ENCODE measurements around the gene MAP3K7CL. TPM values are rescaled to one million over a fixed set of nuclear protein-coding genes. Genes with fewer than 3 reads are reported as not detected.

MAP3K7CL gene
- total and polyA plus RNA-seq, 2 of the 8 experiments (the other 6 are each of a cell fraction or from before 2014, with no cell fraction given): not detected

GRCh38 chr21:29190923-29191331 lies 60.5 kb downstream of the MAP3K7CL start:
- WGBS, 2 experiments (ENCODE audit: extremely low coverage in 1 of 2, insufficient coverage in 1 of 2, insufficient read length in 1 of 2, insufficient replicate concordance in 2 of 2, low coverage in 1 of 2, low lambda C conversion rate in 2 of 2, missing lambda C conversion rate in 1 of 2): 97% methylated on average over 2 of the region's 2 CpGs; no CpG with 5 or more reads in 1 of the 2 experiments
- no peaks in the 10 kb centered on the region for H3K23me2 ChIP-seq (ENCODE audit: low read depth, low read length)
- H4K5ac ChIP-seq (ENCODE audit: insufficient read length, low read depth, low read length): no peak overlapping the region
- H3K27me3 ChIP-seq (replicated peaks in 1 of 4; ENCODE audit: control insufficient read depth in 3 of 4, extremely low read depth in 1 of 4, insufficient read depth in 3 of 4, low read length in 3 of 4): no peaks in the 10 kb centered on the region
- H3K9me3 ChIP-seq (ENCODE audit: insufficient read depth in 2 of 2, low read depth in 1 of 2, low read length in 1 of 2): no peaks in the 10 kb centered on the region
- H2AK5ac ChIP-seq (ENCODE audit: low read depth, low read length): no peak overlapping the region
- H3K4me1 ChIP-seq (replicated peaks in 1 of 4; ENCODE audit: control insufficient read depth in 3 of 4, insufficient read depth in 4 of 4, low read length in 3 of 4): peaks cover 0 to 4% (median 0%) of the 10 kb centered on the region in 4 experiments; a peak in 2 of 7 replicates
- no peak overlapping the region for H3K14ac ChIP-seq (ENCODE audit: insufficient read length)
- no peak overlapping the region for H4K8ac ChIP-seq (ENCODE audit: extremely low read depth, insufficient read depth, low read length)
- H4K20me1 ChIP-seq (replicated peaks in 1 of 2; ENCODE audit: control insufficient read depth in 1 of 2, insufficient read depth in 2 of 2, low read length in 2 of 2): no peaks in the 10 kb centered on the region
- H3K18ac ChIP-seq (ENCODE audit: extremely low read depth, low read length): no peak overlapping the region
- no peak overlapping the region for H3K4me3 ChIP-seq (ENCODE audit: extremely low read depth in 1 of 4, insufficient read depth in 2 of 4, low read depth in 3 of 4, low read length in 4 of 4)
- no peak overlapping the region for H3K23ac ChIP-seq (ENCODE audit: insufficient read length)
- no peak overlapping the region for H2AFZ ChIP-seq (ENCODE audit: low read length)
- no peaks in the 10 kb centered on the region for H3K79me2 ChIP-seq (ENCODE audit: control insufficient read depth in 1 of 2, insufficient read depth in 2 of 2, low read length in 2 of 2)
- no peaks in the 10 kb centered on the region for H3K79me1 ChIP-seq (ENCODE audit: low read depth, low read length)
- no peak overlapping the region for H2BK20ac ChIP-seq (ENCODE audit: low read length)
- no peak overlapping the region for H4K91ac ChIP-seq (replicated peaks; ENCODE audit: insufficient read length, low read length)
- no peak overlapping the region for H3K4ac ChIP-seq (replicated peaks; ENCODE audit: insufficient read length, low read depth, low read length)
- H2BK5ac ChIP-seq (ENCODE audit: low read depth, low read length): no peak overlapping the region
- H2BK12ac ChIP-seq (ENCODE audit: low read depth, low read length): no peak overlapping the region
- DNase-seq (ENCODE audit: low read depth in 1 of 2, low spot score in 2 of 2) (no peak), FAIRE-seq (no peak)
- no peak overlapping the region for H3K9ac ChIP-seq (replicated peaks in 1 of 4; ENCODE audit: extremely low read depth in 1 of 4, low read depth in 3 of 4, low read length in 3 of 4)
- H3K27ac ChIP-seq (ENCODE audit: low read depth, low read length): no peak overlapping the region
- CTCF ChIA-PET (ENCODE audit: partially characterized antibody): interaction anchor here (1.0 to 1.5 kb wide), 2 partner anchors 27 to 42 kb away, joined by 3 to 4 read pairs; no protein-coding TSS in a partner anchor
- H3K4me2 ChIP-seq (ENCODE audit: insufficient read depth in 1 of 2, low read depth in 2 of 2, low read length in 2 of 2): no peak overlapping the region
- H3K36me3 ChIP-seq (ENCODE audit: control insufficient read depth in 2 of 4, insufficient read depth in 4 of 4, low read length in 3 of 4): no peaks in the 10 kb centered on the region
- H2BK15ac ChIP-seq (ENCODE audit: low read length): no peak overlapping the region
- POLR2A ChIA-PET (ENCODE audit: partially characterized antibody): interaction anchor here (1.1 kb wide), 1 partner anchor 42 kb away, joined by 3 read pairs; no protein-coding TSS in a partner anchor
- no peak overlapping the region for H3K56ac ChIP-seq (replicated peaks; ENCODE audit: insufficient read length, low read depth, low read length)
- no peak overlapping the region for H2BK120ac ChIP-seq (replicated peaks; ENCODE audit: low read depth, low read length)
- TF ChIP-seq SUZ12 (IDR thresholded peaks at IDR 0.05; ENCODE audit: low read length): no peak
- TF ChIP-seq MAFK (IDR thresholded peaks at IDR 0.05; ENCODE audit: low read depth, low read length): no peak
- TF ChIP-seq CTBP2 (IDR thresholded peaks at IDR 0.05; ENCODE audit: borderline replicate concordance, insufficient read depth, insufficient read length, low read length): no peak
- TF ChIP-seq PHF8 (conservative IDR thresholded peaks at IDR 0.05; ENCODE audit: low read depth, low read length): no peak
- no peak for TF ChIP-seq CEBPB (IDR thresholded peaks at IDR 0.05; ENCODE audit: low read depth, low read length)
- no peak for TF ChIP-seq ASH2L (IDR thresholded peaks at IDR 0.05; ENCODE audit: low read length)
- TF ChIP-seq NANOG (IDR thresholded peaks at IDR 0.05; ENCODE audit: insufficient read depth, low read depth, low read length, poor library complexity, severe bottlenecking): no peak
- TF ChIP-seq CBX8 (IDR thresholded peaks at IDR 0.05; ENCODE audit: borderline replicate concordance, low read depth, low read length): no peak
- TF ChIP-seq FOSL1 (IDR thresholded peaks at IDR 0.05; ENCODE audit: insufficient read depth, low read depth, low read length): no peak
- TF ChIP-seq SIRT6 (IDR thresholded peaks at IDR 0.05; ENCODE audit: low read length): no peak
- no peak for TF ChIP-seq EP300 (IDR thresholded peaks at IDR 0.05; ENCODE audit: borderline replicate concordance in 1 of 2, low read depth in 2 of 2, low read length in 2 of 2)
- TF ChIP-seq JUN (IDR thresholded peaks at IDR 0.05; ENCODE audit: low read depth, low read length): no peak
- TF ChIP-seq POLR2AphosphoS5 (IDR thresholded peaks at IDR 0.05; ENCODE audit: low read depth, low read length): no peak
- no peak for TF ChIP-seq GTF2F1 (IDR thresholded peaks at IDR 0.05; ENCODE audit: borderline replicate concordance, low read depth, low read length)
- TF ChIP-seq RXRA (IDR thresholded peaks at IDR 0.05; ENCODE audit: insufficient read depth, low read depth, low read length): no peak
